GM12878 (cell line): ENCODE results near the gene OR2AP1. TPM values are rescaled to one million over a fixed set of nuclear protein-coding genes. Genes with fewer than 3 reads are reported as not detected.
A peak's percentile ranks its signal among the peaks of the same experiment; 100 is the strongest.

Experiments
- ATAC-seq: fragments of 200-7000 bp; cut with Tn5 transposase; 3 replicates; pipeline ENCODE4 v1.9.1; 2020; ENCODE audit warnings: mild to moderate bottlenecking, moderate library complexity
- BruUV-seq: library from RNA; stranded (reverse); fragments of 400-500 nt; replicated peaks from 2 replicates; lab custom pipeline; 2021; lab: Mats Ljungman, UMichigan
- CTCF ChIA-PET: fragments of 300-600 bp; sonication (Branson Sonifier 250); formaldehyde crosslinking; extraction: SDS; loops from one replicate; lab custom pipeline; 2021; ENCODE audit warnings: inconsistent platforms; lab: Yijun Ruan, JAX
- POLR2A ChIA-PET: fragments of 350-600 bp; formaldehyde crosslinking; extraction: SDS; loops from one replicate; lab custom pipeline; 2021; ENCODE audit warnings: inconsistent platforms; lab: Charles Lee
- RAD21 ChIA-PET: fragments of 300-600 bp; sonication (Branson Sonifier 250); formaldehyde crosslinking; loops from one replicate; lab custom pipeline; 2023; ENCODE audit warnings: antibody characterized with exemption; ENCODE audit not compliant: unreplicated experiment; lab: Charles Lee
- SMC1A ChIA-PET: fragments of 300-600 bp; sonication (Branson Sonifier 250); formaldehyde crosslinking; loops from one replicate; lab custom pipeline; 2023; ENCODE audit not compliant: unreplicated experiment, uncharacterized antibody; lab: Charles Lee
- DNase-seq: peaks from one replicate; pipeline ENCODE4 v3.0.0-alpha.2; 2011; ENCODE audit warnings: low read depth, low spot score
- FAIRE-seq: peaks from 3 replicates; lab custom pipeline; 2011; peaks lifted over from hg19 to GRCh38; lab: Jason Lieb, UNC
- H2AFZ ChIP-seq: 2 replicates; pipeline ENCODE4 v1.6.0; 2011; ENCODE audit warnings: low read depth, low read length, control low read depth; ENCODE audit not compliant: control insufficient read depth
- H3K27ac ChIP-seq: 2 replicates; pipeline ENCODE4 v1.5.1; 2011; ENCODE audit warnings: control low read depth; ENCODE audit not compliant: control insufficient read depth, insufficient read depth
- H3K27me3 ChIP-seq, 2 experiments: replicated peaks in 1 of 2; 2 replicates each; pipeline versions ENCODE4 v1.6.0 to v1.6.1; 2011; ENCODE audit warnings: low read length in 1 of 2; ENCODE audit not compliant: control insufficient read depth in 2 of 2, insufficient read depth in 2 of 2
- H3K36me3 ChIP-seq, 2 experiments: 2 replicates each; pipeline ENCODE4 v1.5.1; 2011; ENCODE audit warnings: low read length in 1 of 2; ENCODE audit not compliant: control insufficient read depth in 2 of 2, insufficient read depth in 2 of 2
- H3K4me1 ChIP-seq: 2 replicates; pipeline ENCODE4 v1.6.1; 2011; ENCODE audit warnings: mild to moderate bottlenecking, low read length, moderate library complexity, mixed read lengths; ENCODE audit not compliant: control insufficient read depth, insufficient read depth
- H3K4me2 ChIP-seq: 2 replicates; pipeline ENCODE4 v1.6.0; 2011; ENCODE audit warnings: control low read depth; ENCODE audit not compliant: control insufficient read depth, insufficient read depth
- H3K4me3 ChIP-seq: fragments of 200-600 bp; sonication (generic); 2 replicates; pipeline ENCODE4 v1.5.1; 2016
- H3K79me2 ChIP-seq: 2 replicates; pipeline ENCODE4 v1.6.0; 2011; ENCODE audit warnings: low read length; ENCODE audit not compliant: control insufficient read depth, insufficient read depth
- H3K9ac ChIP-seq: 2 replicates; pipeline ENCODE4 v1.8.0; 2011; ENCODE audit warnings: low read length, control low read depth, mixed read lengths; ENCODE audit not compliant: control insufficient read depth, insufficient read depth
- H3K9me3 ChIP-seq: replicated peaks from 3 replicates; pipeline ENCODE4 v1.5.1; 2011; ENCODE audit warnings: mild to moderate bottlenecking, low read length; ENCODE audit not compliant: control insufficient read depth, insufficient read depth
- H4K20me1 ChIP-seq: 2 replicates; pipeline ENCODE4 v1.6.0; 2011; ENCODE audit not compliant: control insufficient read depth, insufficient read depth
- ATF3 ChIP-seq: IDR thresholded peaks from 2 replicates; pipeline ENCODE4 v1.6.1; 2011; ENCODE audit warnings: low read depth, mild to moderate bottlenecking, low read length, moderate library complexity, borderline replicate concordance; ENCODE audit errors: extremely low read depth
- EP300 ChIP-seq, 2 experiments: fragments of 150-350 bp in 1 of 2; IDR thresholded peaks; 2 replicates each; pipeline ENCODE4 v1.6.1; 2011 to 2012; ENCODE audit warnings: low read depth in 2 of 2, low read length in 2 of 2, borderline replicate concordance in 1 of 2, improper control_type of control experiment in 1 of 2, inconsistent platforms in 1 of 2; ENCODE audit not compliant: control insufficient read depth in 1 of 2
- HDGF ChIP-seq: fragments of 450-650 bp; IDR thresholded peaks from 2 replicates; pipeline ENCODE4 v1.6.1; 2016; ENCODE audit warnings: antibody characterized with exemption
- HSF1 ChIP-seq: fragments of 150-350 bp; IDR thresholded peaks from 2 replicates; pipeline ENCODE4 v1.6.1; 2014; ENCODE audit warnings: mild to moderate bottlenecking, low read depth, low read length
- JUNB ChIP-seq: IDR thresholded peaks from 2 replicates; pipeline ENCODE4 v1.6.1; 2016; ENCODE audit warnings: antibody characterized with exemption, mild to moderate bottlenecking
- KDM1A ChIP-seq: fragments of 200-600 bp; sonication (generic); IDR thresholded peaks from 2 replicates; pipeline ENCODE4 v1.6.1; 2016; ENCODE audit warnings: borderline replicate concordance
- MYC ChIP-seq: IDR thresholded peaks from 2 replicates; pipeline ENCODE4 v1.6.1; 2011; ENCODE audit warnings: mild to moderate bottlenecking, low read length, moderate library complexity, inconsistent platforms; ENCODE audit not compliant: insufficient read depth, insufficient replicate concordance, insufficient read length, severe bottlenecking
- NFIC ChIP-seq: IDR thresholded peaks from 2 replicates; pipeline ENCODE4 v1.6.1; 2012; ENCODE audit warnings: low read depth, mild to moderate bottlenecking, inconsistent platforms, low read length, moderate library complexity
- NR2F1 ChIP-seq: fragments of 450-650 bp; conservative IDR thresholded peaks from 2 replicates; pipeline ENCODE4 v1.6.1; 2017; ENCODE audit warnings: mild to moderate bottlenecking
- RAD21 ChIP-seq: IDR thresholded peaks from 2 replicates; pipeline ENCODE4 v1.6.1; 2011; ENCODE audit warnings: mild to moderate bottlenecking, low read depth, low read length, moderate library complexity; ENCODE audit not compliant: insufficient read depth
- SREBF2 ChIP-seq: IDR thresholded peaks from 2 replicates; pipeline ENCODE4 v1.6.1; 2012; ENCODE audit warnings: mild to moderate bottlenecking, low read length
- TCF3 ChIP-seq: IDR thresholded peaks from 2 replicates; pipeline ENCODE4 v1.6.1; 2012; ENCODE audit warnings: low read depth, mild to moderate bottlenecking, low read length, borderline replicate concordance; ENCODE audit not compliant: insufficient read depth
- TCF7 ChIP-seq: IDR thresholded peaks from 2 replicates; pipeline ENCODE4 v1.6.1; 2014; ENCODE audit warnings: antibody characterized with exemption, borderline replicate concordance
- in situ Hi-C: fragments of 300-500 bp; cut with MboI; formaldehyde crosslinking; loops from 9 replicates; pipeline ENCODE4 v1.14.3; 2018; ENCODE audit warnings: mixed read lengths
- intact Hi-C: fragments of 100-400 bp; cut with micrococcal nuclease; formaldehyde crosslinking; loops from one replicate; pipeline ENCODE4 v1.14.2; 2022; ENCODE audit not compliant: unreplicated experiment
- polyA plus RNA-seq, 11 experiments: library from polyadenylated mRNA; depleted of rRNA in 4 of 11; unstranded in 6 of 11; stranded (reverse) in 5 of 11; fragments of >200 nt; fragmentation: Nextera tagmentation in 4 of 11; fragmentation: Illumina TruSeq in 1 of 11; extraction: Ambion mirVana in 4 of 11; extraction: Trizol in 1 of 11; gene quantifications; 1 replicate in 1 of 11; 2 replicates in 10 of 11; pipeline versions ENCODE4 v1.2.1 to v1.2.3, GENCODE V29; 2011 to 2016; ENCODE audit warnings: inconsistent platforms in 2 of 11, missing spikeins in 2 of 11, low read depth in 1 of 11
- total RNA-seq, 4 experiments: library from RNA; depleted of rRNA in 3 of 4; stranded (reverse); fragments of >200 nt in 3 of 4; fragmentation: Illumina TruSeq in 1 of 4; extraction: Trizol in 1 of 4; gene quantifications; 2 replicates each; pipeline versions ENCODE4 v1.2.1 to v1.2.3, GENCODE V29; 2013 to 2021
- TF ChIP-seq, protein P1 (sequence below): IDR thresholded peaks from 2 replicates; pipeline ENCODE4 v1.6.1; 2011; ENCODE audit warnings: low read depth, low read length, improper control_type of control experiment, borderline replicate concordance
- TF ChIP-seq, protein P2 (sequence below): fragments of 450-650 bp; formaldehyde crosslinking; IDR thresholded peaks from 2 replicates; pipeline ENCODE4 v1.5.0; 2022; ENCODE audit warnings: mild to moderate bottlenecking, missing genetic modification characterization

OR2AP1 gene
- total and polyA plus RNA-seq, 10 of the 15 experiments (the other 5 are each of a cell fraction or from before 2014, with no cell fraction given) = not detected

DNA sequence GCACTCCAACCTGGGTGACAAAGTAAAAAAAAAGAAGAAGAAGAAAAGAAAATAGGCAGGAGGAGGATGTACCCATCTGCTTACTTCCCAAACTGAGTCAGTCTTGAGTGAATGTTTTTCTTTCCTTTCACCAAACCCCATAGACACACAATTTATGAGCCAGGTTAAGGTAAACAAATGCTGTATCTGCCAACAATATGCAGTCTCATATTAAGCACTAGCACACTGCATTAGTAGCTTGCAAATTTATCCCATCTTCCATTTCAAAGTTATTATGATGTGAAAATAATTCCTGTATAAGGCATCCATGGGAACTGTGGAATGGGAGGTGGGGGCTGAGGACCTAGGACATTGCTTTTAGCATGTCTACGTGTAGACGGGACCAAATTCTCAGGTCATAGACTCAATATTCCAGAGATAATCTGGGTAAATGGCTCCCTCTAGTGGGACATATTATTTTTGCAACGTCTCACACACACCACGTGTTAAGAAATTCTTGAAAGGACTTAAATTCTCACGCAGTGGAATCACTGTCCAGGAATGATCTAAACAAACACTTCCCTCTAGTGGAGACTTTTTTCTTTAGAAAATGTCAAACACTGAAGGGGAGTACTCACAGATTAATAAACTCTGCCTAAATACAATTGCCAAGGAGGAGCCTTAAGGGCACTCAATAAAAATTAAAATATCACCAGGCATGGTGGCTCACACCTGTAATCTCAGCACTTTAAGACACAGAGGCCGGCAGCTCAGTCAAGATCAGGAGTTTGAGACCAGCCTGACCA, 47.3 kb downstream of the OR2AP1 start (continued):
- TF ChIP-seq RAD21 = peak; percentile 89
- no peak for TF ChIP-seq KDM1A
- peak; percentile 41; the same call in 1 of the 2 replicates for TF ChIP-seq ATF3
- TF ChIP-seq NFIC = no peak
- TF ChIP-seq MYC = no peak
- TF ChIP-seq, all 136 proteins: peak for 12

GRCh38 chr12:55624056-55624455, 51.8 kb downstream of the OR2AP1 start:
- in situ Hi-C loops = no loop called here
- H3K36me3 ChIP-seq = no peaks in the 10 kb centered on the region
- H3K27me3 ChIP-seq = no peaks in the 10 kb centered on the region
- H3K79me2 ChIP-seq = no peaks in the 10 kb centered on the region
- ChIA-PET POLR2A (no interaction called here), SMC1A (no interaction called here), CTCF (no interaction called here), RAD21 (no interaction called here)
- H4K20me1 ChIP-seq = no peaks in the 10 kb centered on the region
- ATAC-seq (peak; percentile 82), FAIRE-seq (no peak), DNase-seq (peak; percentile 50)
- no peak overlapping the region for H3K9ac ChIP-seq
- H3K4me2 ChIP-seq = no peak overlapping the region
- no peak overlapping the region for H3K4me3 ChIP-seq
- no peaks in the 10 kb centered on the region for H3K9me3 ChIP-seq
- intact Hi-C loops = loop anchor here (10.0 kb wide), 1 partner anchor 629 kb away; no protein-coding TSS in a partner anchor
- no peak overlapping the region for H3K27ac ChIP-seq
- no peak overlapping the region for H2AFZ ChIP-seq
- no TSS peak for BruUV-seq
- H3K4me1 ChIP-seq = no peaks in the 10 kb centered on the region
- peak; percentile 98 for TF ChIP-seq JUNB
- TF ChIP-seq EP300 (IDR thresholded peaks at IDR 0.05; ENCODE audit: borderline replicate concordance in 1 of 2, control insufficient read depth in 1 of 2, low read depth in 2 of 2, low read length in 2 of 2) = peak; percentile 69 to 74; a peak in 3 of 4 replicates
- TF ChIP-seq, protein P1, sequence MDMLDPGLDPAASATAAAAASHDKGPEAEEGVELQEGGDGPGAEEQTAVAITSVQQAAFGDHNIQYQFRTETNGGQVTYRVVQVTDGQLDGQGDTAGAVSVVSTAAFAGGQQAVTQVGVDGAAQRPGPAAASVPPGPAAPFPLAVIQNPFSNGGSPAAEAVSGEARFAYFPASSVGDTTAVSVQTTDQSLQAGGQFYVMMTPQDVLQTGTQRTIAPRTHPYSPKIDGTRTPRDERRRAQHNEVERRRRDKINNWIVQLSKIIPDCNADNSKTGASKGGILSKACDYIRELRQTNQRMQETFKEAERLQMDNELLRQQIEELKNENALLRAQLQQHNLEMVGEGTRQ = no peak
- TF ChIP-seq HSF1 = no peak
- peak; percentile 62; the same call in 1 of the 2 replicates for TF ChIP-seq NR2F1
- no peak for TF ChIP-seq HDGF
- TF ChIP-seq, protein P2, sequence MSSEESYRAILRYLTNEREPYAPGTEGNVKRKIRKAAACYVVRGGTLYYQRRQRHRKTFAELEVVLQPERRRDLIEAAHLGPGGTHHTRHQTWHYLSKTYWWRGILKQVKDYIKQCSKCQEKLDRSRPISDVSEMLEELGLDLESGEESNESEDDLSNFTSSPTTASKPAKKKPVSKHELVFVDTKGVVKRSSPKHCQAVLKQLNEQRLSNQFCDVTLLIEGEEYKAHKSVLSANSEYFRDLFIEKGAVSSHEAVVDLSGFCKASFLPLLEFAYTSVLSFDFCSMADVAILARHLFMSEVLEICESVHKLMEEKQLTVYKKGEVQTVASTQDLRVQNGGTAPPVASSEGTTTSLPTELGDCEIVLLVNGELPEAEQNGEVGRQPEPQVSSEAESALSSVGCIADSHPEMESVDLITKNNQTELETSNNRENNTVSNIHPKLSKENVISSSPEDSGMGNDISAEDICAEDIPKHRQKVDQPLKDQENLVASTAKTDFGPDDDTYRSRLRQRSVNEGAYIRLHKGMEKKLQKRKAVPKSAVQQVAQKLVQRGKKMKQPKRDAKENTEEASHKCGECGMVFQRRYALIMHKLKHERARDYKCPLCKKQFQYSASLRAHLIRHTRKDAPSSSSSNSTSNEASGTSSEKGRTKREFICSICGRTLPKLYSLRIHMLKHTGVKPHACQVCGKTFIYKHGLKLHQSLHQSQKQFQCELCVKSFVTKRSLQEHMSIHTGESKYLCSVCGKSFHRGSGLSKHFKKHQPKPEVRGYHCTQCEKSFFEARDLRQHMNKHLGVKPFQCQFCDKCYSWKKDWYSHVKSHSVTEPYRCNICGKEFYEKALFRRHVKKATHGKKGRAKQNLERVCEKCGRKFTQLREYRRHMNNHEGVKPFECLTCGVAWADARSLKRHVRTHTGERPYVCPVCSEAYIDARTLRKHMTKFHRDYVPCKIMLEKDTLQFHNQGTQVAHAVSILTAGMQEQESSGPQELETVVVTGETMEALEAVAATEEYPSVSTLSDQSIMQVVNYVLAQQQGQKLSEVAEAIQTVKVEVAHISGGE = no peak
- peak; percentile 76; the same call in 1 of the 2 replicates for TF ChIP-seq TCF7
- no peak for TF ChIP-seq MYC
- no peak for TF ChIP-seq SREBF2
- TF ChIP-seq TCF3 = no peak
